ENCODE measurements around the gene TMEM209. TPM values are rescaled to one million over a fixed set of nuclear protein-coding genes. Genes with fewer than 3 reads are reported as not detected.
A peak's percentile ranks its signal among the peaks of the same experiment; 100 is the strongest.
"Not testable (repeated sequence)": the region's sequence is repeated elsewhere in the genome, so short reads cannot be mapped to it uniquely, and the experiment has no call there.

The TMEM209 gene
- total RNA-seq, 1 donor = 12.4 TPM

GRCh38 chr7:130218806-130219620, 13.8 kb upstream of the TMEM209 start:
- no peak for DNase-seq (ENCODE audit: low read depth in 2 of 3, low spot score in 2 of 3)

GRCh38 chr7:130216750-130217149, 11.5 kb upstream of the TMEM209 start:
- DNase-seq (ENCODE audit: low read depth in 2 of 3, low spot score in 2 of 3) = no peak

GRCh38 chr7:130216025-130216424, 10.8 kb upstream of the TMEM209 start:
- DNase-seq (ENCODE audit: low read depth in 2 of 3, low spot score in 2 of 3) = no peak

GRCh38 chr7:130213828-130214227, 8.6 kb upstream of the TMEM209 start:
- DNase-seq (ENCODE audit: low read depth in 2 of 3, low spot score in 2 of 3) = no peak

GRCh38 chr7:130210181-130210935, 5.2 kb upstream of the TMEM209 start:
- no peak for DNase-seq (ENCODE audit: low read depth in 2 of 3, low spot score in 2 of 3)

- DNase-seq (ENCODE audit: low read depth in 2 of 3, low spot score in 2 of 3) = no peak
These were observed 3.3 kb upstream of the TMEM209 start for GRCh38 chr7:130208516-130208915.

GRCh38 chr7:130207642-130208041, 2.4 kb upstream of the TMEM209 start, which contains the start of gene SSMEM1:
SSMEM1 (plus strand) TSS chr7:130207860; CDS start chr7:130207911, 51 bp downstream.
- DNase-seq (ENCODE audit: low read depth in 2 of 3, low spot score in 2 of 3) = no peak

GRCh38 chr7:130207033-130207432, 1.8 kb upstream of the TMEM209 start:
- DNase-seq (ENCODE audit: low read depth in 2 of 3, low spot score in 2 of 3) = peak in 1 of 3 donors; percentile 18

- DNase-seq (ENCODE audit: low read depth in 2 of 3, low spot score in 2 of 3) = no peak
These were observed 3.4 kb downstream of the TMEM209 start for GRCh38 chr7:130201796-130202195.

- no peak for DNase-seq (ENCODE audit: low read depth in 2 of 3, low spot score in 2 of 3)
These were observed 8.1 kb downstream of the TMEM209 start for GRCh38 chr7:130197094-130197493.

- DNase-seq (ENCODE audit: low read depth in 2 of 3, low spot score in 2 of 3) = no peak
These were observed 8.7 kb downstream of the TMEM209 start for GRCh38 chr7:130196476-130196875.

- DNase-seq (ENCODE audit: low read depth in 2 of 3, low spot score in 2 of 3) = no peak
These were observed 9.8 kb downstream of the TMEM209 start for GRCh38 chr7:130195396-130195795.

GRCh38 chr7:130191791-130192190, 13.4 kb downstream of the TMEM209 start:
- DNase-seq (ENCODE audit: low read depth in 2 of 3, low spot score in 2 of 3) = no peak

- DNase-seq (ENCODE audit: low read depth in 2 of 3, low spot score in 2 of 3) = no peak
These were observed 15.9 kb downstream of the TMEM209 start for GRCh38 chr7:130189343-130189742.

GRCh38 chr7:130187360-130187759, 17.8 kb downstream of the TMEM209 start:
- DNase-seq (ENCODE audit: low read depth in 2 of 3, low spot score in 2 of 3) = no peak

GRCh38 chr7:130184349-130184748, 20.9 kb downstream of the TMEM209 start:
- DNase-seq (ENCODE audit: low read depth in 2 of 3, low spot score in 2 of 3) = not testable (repeated sequence)

GRCh38 chr7:130182990-130183389, 22.2 kb downstream of the TMEM209 start:
- DNase-seq (ENCODE audit: low read depth in 2 of 3, low spot score in 2 of 3) = no peak

GRCh38 chr7:130181263-130181605, 24.0 kb downstream of the TMEM209 start:
- no peak for DNase-seq (ENCODE audit: low read depth in 2 of 3, low spot score in 2 of 3)

- DNase-seq (ENCODE audit: low read depth in 2 of 3, low spot score in 2 of 3) = no peak
These were observed 24.5 kb downstream of the TMEM209 start for GRCh38 chr7:130180571-130181262.

- DNase-seq (ENCODE audit: low read depth in 2 of 3, low spot score in 2 of 3) = no peak
These were observed 25.6 kb downstream of the TMEM209 start for GRCh38 chr7:130179631-130180030.

- DNase-seq (ENCODE audit: low read depth in 2 of 3, low spot score in 2 of 3) = no peak
These were observed 27.0 kb downstream of the TMEM209 start for GRCh38 chr7:130178251-130178650.
